ENCODE data around the gene ZNF396.
A peak's percentile ranks its signal among the peaks of the same experiment; 100 is the strongest.

ZNF396 gene

GRCh38 chr18:35361570-35362321, 15.4 kb downstream of the ZNF396 start:
- Histone ChIP-seq H3K27me3 (no peaks in the 10 kb centered on the region), H3K4me1 (no peaks in the 10 kb centered on the region), H3K27ac (no peak overlapping the region), H3K4me3 (no peak overlapping the region), H3K36me3 (no peaks in the 10 kb centered on the region), H3K9me3 (no peaks in the 10 kb centered on the region)
- DNase-seq: no peak
- TF ChIP-seq, protein P1, sequence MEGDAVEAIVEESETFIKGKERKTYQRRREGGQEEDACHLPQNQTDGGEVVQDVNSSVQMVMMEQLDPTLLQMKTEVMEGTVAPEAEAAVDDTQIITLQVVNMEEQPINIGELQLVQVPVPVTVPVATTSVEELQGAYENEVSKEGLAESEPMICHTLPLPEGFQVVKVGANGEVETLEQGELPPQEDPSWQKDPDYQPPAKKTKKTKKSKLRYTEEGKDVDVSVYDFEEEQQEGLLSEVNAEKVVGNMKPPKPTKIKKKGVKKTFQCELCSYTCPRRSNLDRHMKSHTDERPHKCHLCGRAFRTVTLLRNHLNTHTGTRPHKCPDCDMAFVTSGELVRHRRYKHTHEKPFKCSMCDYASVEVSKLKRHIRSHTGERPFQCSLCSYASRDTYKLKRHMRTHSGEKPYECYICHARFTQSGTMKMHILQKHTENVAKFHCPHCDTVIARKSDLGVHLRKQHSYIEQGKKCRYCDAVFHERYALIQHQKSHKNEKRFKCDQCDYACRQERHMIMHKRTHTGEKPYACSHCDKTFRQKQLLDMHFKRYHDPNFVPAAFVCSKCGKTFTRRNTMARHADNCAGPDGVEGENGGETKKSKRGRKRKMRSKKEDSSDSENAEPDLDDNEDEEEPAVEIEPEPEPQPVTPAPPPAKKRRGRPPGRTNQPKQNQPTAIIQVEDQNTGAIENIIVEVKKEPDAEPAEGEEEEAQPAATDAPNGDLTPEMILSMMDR (IDR thresholded peaks at IDR 0.05): no peak
- intact Hi-C loops (cut with DNase I; ENCODE audit: low total_unique reads): no loop called here

DNA sequence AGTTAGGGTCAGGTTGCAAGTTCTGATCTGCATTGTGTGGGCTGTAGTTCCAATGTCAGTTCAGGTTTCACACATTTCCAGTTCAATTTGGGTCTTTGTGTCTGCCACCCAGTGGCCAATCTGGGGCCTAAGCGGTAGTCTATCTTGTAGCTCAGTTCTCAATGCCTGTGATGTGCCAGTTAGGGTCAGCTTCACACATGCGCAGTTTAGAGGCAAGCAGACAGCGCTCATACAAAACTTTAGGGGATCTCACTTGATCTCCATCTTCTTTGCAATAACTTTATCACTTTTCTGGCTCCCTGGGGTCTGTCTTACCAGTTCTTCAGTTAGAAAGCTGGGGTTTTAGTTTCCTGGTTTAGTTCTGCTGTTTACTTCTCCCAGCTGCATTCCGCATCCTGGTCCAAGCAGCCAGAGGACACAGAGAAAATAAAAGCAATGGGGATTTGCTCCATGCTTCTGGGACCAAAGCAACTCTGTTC, 22.0 kb downstream of the ZNF396 start:
- H3K9me3 ChIP-seq: peaks cover 0 to 8% (median 0%) of the 10 kb centered on the region in 3 donors
- H3K36me3 ChIP-seq: no peaks in the 10 kb centered on the region
- H3K4me1 ChIP-seq: no peaks in the 10 kb centered on the region
- H3K27ac ChIP-seq: peak overlapping the region; percentile 53 to 62
- DNase-seq: peak; percentile 82 to 87
- TF ChIP-seq, protein P1 (IDR thresholded peaks at IDR 0.05): peak; percentile 67 to 73
- intact Hi-C loops (cut with DNase I; ENCODE audit: low total_unique reads): loop anchor here (5.0 kb wide), 1 partner anchor 128 kb away; no protein-coding TSS in a partner anchor
- H3K27me3 ChIP-seq: no peaks in the 10 kb centered on the region
- H3K4me3 ChIP-seq: peak overlapping the region; percentile 24 to 32

DNA sequence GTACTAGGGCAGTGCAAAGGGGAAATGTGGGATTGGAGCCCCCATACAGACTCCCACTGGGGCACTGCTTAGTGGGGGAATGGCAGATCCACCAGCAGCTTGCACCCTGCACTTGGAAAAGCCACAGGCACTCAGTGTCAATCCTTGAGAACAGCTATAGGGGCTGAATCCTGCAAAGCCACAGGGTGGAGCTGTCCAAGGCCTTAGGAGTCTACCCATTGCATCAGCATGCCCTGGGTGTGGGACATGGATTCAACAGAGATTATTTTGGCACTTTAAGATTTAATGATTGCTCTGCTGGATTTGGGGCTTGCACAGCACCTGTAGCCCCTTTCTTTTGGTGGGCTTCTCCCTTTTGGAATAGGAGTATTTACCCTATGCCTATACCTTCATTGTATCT, 24.4 kb downstream of the ZNF396 start:
- H3K36me3 ChIP-seq: no peaks in the 10 kb centered on the region
- peaks cover 0 to 8% (median 0%) of the 10 kb centered on the region in 3 donors for H3K9me3 ChIP-seq
- no peaks in the 10 kb centered on the region for H3K27me3 ChIP-seq
- DNase-seq: no peak
- H3K27ac ChIP-seq: no peak overlapping the region
- TF ChIP-seq, protein P1 (IDR thresholded peaks at IDR 0.05): no peak
- intact Hi-C loops (cut with DNase I; ENCODE audit: low total_unique reads): no loop called here
- H3K4me3 ChIP-seq: no peak overlapping the region
- H3K4me1 ChIP-seq: no peaks in the 10 kb centered on the region

GRCh38 chr18:35352283-35352682, 24.9 kb downstream of the ZNF396 start:
- DNase-seq: no peak
- H3K9me3 ChIP-seq: peaks cover 0 to 8% (median 0%) of the 10 kb centered on the region in 3 donors
- intact Hi-C loops (cut with DNase I; ENCODE audit: low total_unique reads): no loop called here
- no peaks in the 10 kb centered on the region for H3K4me1 ChIP-seq
- no peaks in the 10 kb centered on the region for H3K27me3 ChIP-seq
- no peaks in the 10 kb centered on the region for H3K36me3 ChIP-seq
- no peak overlapping the region for H3K4me3 ChIP-seq
- TF ChIP-seq, protein P1 (IDR thresholded peaks at IDR 0.05): no peak
- H3K27ac ChIP-seq: no peak overlapping the region

GRCh38 chr18:35348001-35348400, 29.1 kb downstream of the ZNF396 start:
- intact Hi-C loops (cut with DNase I; ENCODE audit: low total_unique reads): no loop called here
- DNase-seq: no peak
- TF ChIP-seq, protein P1 (IDR thresholded peaks at IDR 0.05): no peak
- H3K36me3 ChIP-seq: no peaks in the 10 kb centered on the region
- peaks cover 0 to 8% (median 0%) of the 10 kb centered on the region in 3 donors for H3K9me3 ChIP-seq
- no peaks in the 10 kb centered on the region for H3K27me3 ChIP-seq
- peaks cover 0 to 21% (median 11%) of the 10 kb centered on the region in 4 donors for H3K4me1 ChIP-seq
- H3K27ac ChIP-seq: no peak overlapping the region
- H3K4me3 ChIP-seq: no peak overlapping the region

All from tibial artery (tissue), 4 donors.